Measurements from ENCODE around the gene OR8A1. TPM values are rescaled to one million over a fixed set of nuclear protein-coding genes. Genes with fewer than 3 reads are reported as not detected.

Gene OR8A1
- total and polyA plus RNA-seq, 2 of the 4 experiments (the other 2 are of a cell fraction) = not detected

- H2BK15ac ChIP-seq (ENCODE audit: low read depth, low read length) = no peak overlapping the region
- no peak overlapping the region for H3K56ac ChIP-seq (ENCODE audit: extremely low read depth, insufficient read depth, low read length)
- H2AFZ ChIP-seq (replicated peaks; ENCODE audit: low read length, poor library complexity) = no peak overlapping the region
- H3K9me1 ChIP-seq (ENCODE audit: insufficient read depth, low read length) = no peaks in the 10 kb centered on the region
- dilution Hi-C loops (cut with HindIII; ENCODE audit: low sequenced_read_pairs, unreplicated experiment) (no loop called here), in situ Hi-C loops (cut with MboI; ENCODE audit: low sequenced_read_pairs) (no loop called here), intact Hi-C loops (cut with micrococcal nuclease) (no loop called here)
- ATAC-seq (ENCODE audit: low read depth) = no peak
- no peak overlapping the region for H4K91ac ChIP-seq (ENCODE audit: insufficient read depth, low read depth, low read length)
- no peaks in the 10 kb centered on the region for H3K79me1 ChIP-seq (ENCODE audit: low read depth in 1 of 2, low read length in 2 of 2)
- H2BK5ac ChIP-seq (ENCODE audit: low read depth, low read length, poor library complexity, severe bottlenecking) = no peak overlapping the region
- TF ChIP-seq BHLHE40 (IDR thresholded peaks at IDR 0.05; ENCODE audit: low read depth, low read length) (no peak), CEBPB (IDR thresholded peaks at IDR 0.05; ENCODE audit: low read depth, low read length) (peak; percentile 45)
- TF ChIP-seq, protein P1, sequence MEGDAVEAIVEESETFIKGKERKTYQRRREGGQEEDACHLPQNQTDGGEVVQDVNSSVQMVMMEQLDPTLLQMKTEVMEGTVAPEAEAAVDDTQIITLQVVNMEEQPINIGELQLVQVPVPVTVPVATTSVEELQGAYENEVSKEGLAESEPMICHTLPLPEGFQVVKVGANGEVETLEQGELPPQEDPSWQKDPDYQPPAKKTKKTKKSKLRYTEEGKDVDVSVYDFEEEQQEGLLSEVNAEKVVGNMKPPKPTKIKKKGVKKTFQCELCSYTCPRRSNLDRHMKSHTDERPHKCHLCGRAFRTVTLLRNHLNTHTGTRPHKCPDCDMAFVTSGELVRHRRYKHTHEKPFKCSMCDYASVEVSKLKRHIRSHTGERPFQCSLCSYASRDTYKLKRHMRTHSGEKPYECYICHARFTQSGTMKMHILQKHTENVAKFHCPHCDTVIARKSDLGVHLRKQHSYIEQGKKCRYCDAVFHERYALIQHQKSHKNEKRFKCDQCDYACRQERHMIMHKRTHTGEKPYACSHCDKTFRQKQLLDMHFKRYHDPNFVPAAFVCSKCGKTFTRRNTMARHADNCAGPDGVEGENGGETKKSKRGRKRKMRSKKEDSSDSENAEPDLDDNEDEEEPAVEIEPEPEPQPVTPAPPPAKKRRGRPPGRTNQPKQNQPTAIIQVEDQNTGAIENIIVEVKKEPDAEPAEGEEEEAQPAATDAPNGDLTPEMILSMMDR (conservative IDR thresholded peaks at IDR 0.05; ENCODE audit: low read depth, low read length) = no peak
- no peaks in the 10 kb centered on the region for H3K27me3 ChIP-seq (ENCODE audit: control insufficient read depth, insufficient read depth, low read length)
- no peak overlapping the region for H4K5ac ChIP-seq (ENCODE audit: low read depth, low read length)
- H2AK9ac ChIP-seq (replicated peaks; ENCODE audit: low read depth, low read length, poor library complexity) = no peak overlapping the region
- no peak overlapping the region for H3K4me2 ChIP-seq (ENCODE audit: low read depth, low read length)
- ChIA-PET CTCF (no interaction called here), POLR2A (ENCODE audit: unreplicated experiment) (no interaction called here)
- H3K23ac ChIP-seq (ENCODE audit: low read depth, low read length) = no peak overlapping the region
- H3K9ac ChIP-seq (ENCODE audit: low read depth, low read length) = no peak overlapping the region
- no peak overlapping the region for H2BK120ac ChIP-seq (ENCODE audit: low read depth, low read length)
- no peaks in the 10 kb centered on the region for H3K4me1 ChIP-seq (ENCODE audit: control insufficient read depth, insufficient read depth, low read length)
- 40% methylated on average over 1 of the region's 4 CpGs; no CpG with 5 or more reads in 1 of the 2 experiments for WGBS, 2 experiments (ENCODE audit: extremely low coverage in 2 of 2, insufficient read length in 1 of 2)
- no peaks in the 10 kb centered on the region for H3K36me3 ChIP-seq (ENCODE audit: control insufficient read depth, insufficient read depth, low read length)
- no peak overlapping the region for H3K18ac ChIP-seq (ENCODE audit: low read depth, low read length)
- H3K27ac ChIP-seq (ENCODE audit: insufficient read depth, low read length) = no peak overlapping the region
- no peak for DNase-seq
- no peak overlapping the region for H3K4ac ChIP-seq (ENCODE audit: low read depth, low read length)
- no peak overlapping the region for H2BK20ac ChIP-seq (ENCODE audit: low read depth, low read length)
- H4K8ac ChIP-seq (ENCODE audit: low read depth in 2 of 2, low read length in 2 of 2) = no peak overlapping the region
- H2AK5ac ChIP-seq (ENCODE audit: low read depth, low read length) = no peak overlapping the region
- H4K20me1 ChIP-seq (ENCODE audit: insufficient read depth, low read length) = no peaks in the 10 kb centered on the region
- H3K9me3 ChIP-seq (ENCODE audit: control insufficient read depth, insufficient read depth, low read length) = no peaks in the 10 kb centered on the region
- no peak overlapping the region for H3K14ac ChIP-seq (replicated peaks; ENCODE audit: low read depth, low read length)
- H3K4me3 ChIP-seq (ENCODE audit: insufficient read depth, low read depth, low read length) = no peak overlapping the region
- no TSS peak for BruUV-seq (replicated peaks)
These were observed 17.8 kb upstream of the OR8A1 start for GRCh38 chr11:124551987-124552386.
